IPS-15b (cell line): ENCODE results near the gene BHLHA9.

ENCODE experiments used
- H3K27me3 ChIP-seq: one replicate; pipeline ENCODE4 v1.6.1; 2013; ENCODE audit warnings: low read length; ENCODE audit not compliant: control insufficient read depth, insufficient read depth
- H3K36me3 ChIP-seq: one replicate; pipeline ENCODE4 v1.6.1; 2013; ENCODE audit warnings: low read length; ENCODE audit not compliant: control insufficient read depth, insufficient read depth
- H3K4me1 ChIP-seq: one replicate; pipeline ENCODE4 v1.6.1; 2013; ENCODE audit warnings: mild to moderate bottlenecking, low read length; ENCODE audit not compliant: control insufficient read depth, insufficient read depth
- H3K4me3 ChIP-seq: one replicate; pipeline ENCODE4 v1.5.1; 2013; ENCODE audit warnings: low read depth, low read length
- H3K9ac ChIP-seq: one replicate; pipeline ENCODE4 v1.6.1; 2013; ENCODE audit warnings: low read depth, mild to moderate bottlenecking, low read length
- H3K9me3 ChIP-seq: one replicate; pipeline ENCODE4 v1.6.1; 2013; ENCODE audit warnings: mild to moderate bottlenecking, low read length; ENCODE audit not compliant: control insufficient read depth, insufficient read depth

Gene BHLHA9

GRCh38 chr17:1270210-1271029 is at the start of gene BHLHA9:
Gene BHLHA9 (plus strand): TSS chr17:1270444. CDS start chr17:1270564, 120 bp downstream.
- no peaks in the 10 kb centered on the region for H3K36me3 ChIP-seq
- H3K9me3 ChIP-seq: no peaks in the 10 kb centered on the region
- H3K4me1 ChIP-seq: peaks cover 5% of the 10 kb centered on the region
- no peak within 1 kb of the TSS for H3K4me3 ChIP-seq
- H3K9ac ChIP-seq: no peak within 1 kb of the TSS
- H3K27me3 ChIP-seq: peaks cover 7% of the 10 kb centered on the region

GRCh38 chr17:1221209-1221608 is 49.0 kb upstream of the BHLHA9 start:
- Histone ChIP-seq H3K27me3 (peaks cover 7% of the 10 kb centered on the region), H3K36me3 (no peaks in the 10 kb centered on the region), H3K9ac (no peak overlapping the region), H3K4me3 (no peak overlapping the region), H3K4me1 (peaks cover 3% of the 10 kb centered on the region), H3K9me3 (no peaks in the 10 kb centered on the region)

GRCh38 chr17:1222321-1222720 is 47.9 kb upstream of the BHLHA9 start:
- no peak overlapping the region for H3K4me3 ChIP-seq
- no peaks in the 10 kb centered on the region for H3K4me1 ChIP-seq
- H3K27me3 ChIP-seq: peaks cover 18% of the 10 kb centered on the region
- H3K9me3 ChIP-seq: no peaks in the 10 kb centered on the region
- H3K36me3 ChIP-seq: no peaks in the 10 kb centered on the region
- H3K9ac ChIP-seq: no peak overlapping the region

- H3K4me3 ChIP-seq: no peak overlapping the region
- no peaks in the 10 kb centered on the region for H3K9me3 ChIP-seq
- H3K36me3 ChIP-seq: no peaks in the 10 kb centered on the region
- H3K4me1 ChIP-seq: no peaks in the 10 kb centered on the region
- peaks cover 30% of the 10 kb centered on the region for H3K27me3 ChIP-seq
- no peak overlapping the region for H3K9ac ChIP-seq
Observed at GRCh38 chr17:1223662-1224061, 46.6 kb upstream of the BHLHA9 start.

- Histone ChIP-seq H3K4me3 (no peak overlapping the region), H3K36me3 (no peaks in the 10 kb centered on the region), H3K4me1 (no peaks in the 10 kb centered on the region), H3K9ac (no peak overlapping the region), H3K27me3 (peaks cover 32% of the 10 kb centered on the region), H3K9me3 (no peaks in the 10 kb centered on the region)
Observed at GRCh38 chr17:1224330-1224729, 45.9 kb upstream of the BHLHA9 start.

- H3K4me1 ChIP-seq: no peaks in the 10 kb centered on the region
- peaks cover 44% of the 10 kb centered on the region for H3K27me3 ChIP-seq
- H3K36me3 ChIP-seq: no peaks in the 10 kb centered on the region
- H3K9me3 ChIP-seq: no peaks in the 10 kb centered on the region
- no peak overlapping the region for H3K4me3 ChIP-seq
- H3K9ac ChIP-seq: no peak overlapping the region
Observed at GRCh38 chr17:1226308-1226707, 43.9 kb upstream of the BHLHA9 start.

- no peaks in the 10 kb centered on the region for H3K9me3 ChIP-seq
- no peaks in the 10 kb centered on the region for H3K36me3 ChIP-seq
- H3K27me3 ChIP-seq: peaks cover 51% of the 10 kb centered on the region
- H3K9ac ChIP-seq: no peak overlapping the region
- H3K4me3 ChIP-seq: peak overlapping the region; percentile 39
- no peaks in the 10 kb centered on the region for H3K4me1 ChIP-seq
Observed at GRCh38 chr17:1227365-1227764, 42.9 kb upstream of the BHLHA9 start.

- Histone ChIP-seq H3K4me3 (peak overlapping the region; percentile 39), H3K27me3 (peaks cover 55% of the 10 kb centered on the region), H3K9ac (no peak overlapping the region), H3K9me3 (no peaks in the 10 kb centered on the region), H3K4me1 (no peaks in the 10 kb centered on the region), H3K36me3 (no peaks in the 10 kb centered on the region)
Observed at GRCh38 chr17:1227917-1228780, 42.1 kb upstream of the BHLHA9 start.

GRCh38 chr17:1228781-1229348 is 41.4 kb upstream of the BHLHA9 start:
- Histone ChIP-seq H3K9ac (no peak overlapping the region), H3K36me3 (no peaks in the 10 kb centered on the region), H3K4me3 (peak overlapping the region; percentile 16), H3K4me1 (no peaks in the 10 kb centered on the region), H3K9me3 (no peaks in the 10 kb centered on the region), H3K27me3 (peaks cover 55% of the 10 kb centered on the region)

GRCh38 chr17:1229349-1229899 is 40.8 kb upstream of the BHLHA9 start:
- H3K9ac ChIP-seq: no peak overlapping the region
- H3K4me3 ChIP-seq: peak overlapping the region; percentile 46
- H3K36me3 ChIP-seq: no peaks in the 10 kb centered on the region
- no peaks in the 10 kb centered on the region for H3K4me1 ChIP-seq
- peaks cover 55% of the 10 kb centered on the region for H3K27me3 ChIP-seq
- H3K9me3 ChIP-seq: no peaks in the 10 kb centered on the region

GRCh38 chr17:1229900-1230501 is 40.2 kb upstream of the BHLHA9 start:
- Histone ChIP-seq H3K9ac (no peak overlapping the region), H3K9me3 (no peaks in the 10 kb centered on the region), H3K4me1 (no peaks in the 10 kb centered on the region), H3K4me3 (peak overlapping the region; percentile 22), H3K27me3 (peaks cover 55% of the 10 kb centered on the region), H3K36me3 (no peaks in the 10 kb centered on the region)
